Measurements from ENCODE around the gene NEO1. TPM values are rescaled to one million over a fixed set of nuclear protein-coding genes. Genes with fewer than 3 reads are reported as not detected.

The NEO1 gene
- polyA plus RNA-seq, 2 of the 4 experiments (the other 2 are of a cell fraction): 29.1 to 30.3 TPM

DNA sequence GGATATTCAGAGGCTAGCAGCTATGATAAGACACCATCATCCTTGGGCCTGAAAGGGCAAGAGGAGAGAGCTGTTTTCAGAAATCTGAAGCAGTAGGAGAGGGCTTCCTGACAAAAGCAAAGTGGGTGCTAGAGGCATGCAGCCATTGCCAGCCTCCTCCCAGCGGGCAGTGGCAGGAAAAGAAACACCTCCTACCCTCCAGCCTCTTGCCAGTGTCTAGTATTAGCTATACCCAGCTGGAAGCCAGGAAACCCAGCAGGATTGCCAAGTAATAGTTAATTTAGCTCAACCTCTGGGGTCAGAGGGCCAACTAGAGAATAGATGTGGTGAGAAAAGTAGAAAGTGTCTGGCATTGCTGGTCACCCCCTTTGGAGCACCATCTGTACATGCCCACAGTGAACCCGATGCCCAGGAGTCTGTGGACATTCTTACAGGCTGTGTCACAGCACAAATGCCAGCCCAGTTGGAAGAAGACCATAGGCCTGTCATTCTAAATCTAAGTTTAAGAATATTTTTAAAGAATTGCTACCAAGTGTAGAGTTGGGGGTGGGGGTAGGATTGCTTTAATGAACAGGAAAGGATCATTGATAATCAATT, 231.2 kb downstream of the NEO1 start:
- Histone ChIP-seq H3K27ac (no peak overlapping the region), H3K4me3 (no peak overlapping the region), H3K4me1 (no peaks in the 10 kb centered on the region), H3K4me2 (no peak overlapping the region), H3K9me3 (no peaks in the 10 kb centered on the region)
- no peak for TF ChIP-seq TFCP2L1 (CRISPR knock-in tag; IDR thresholded peaks at IDR 0.05)
- no peak for TF ChIP-seq SMC3 (IDR thresholded peaks at IDR 0.05)
- no peak for TF ChIP-seq CBX2 (IDR thresholded peaks at IDR 0.05; ENCODE audit: borderline replicate concordance, low read depth)
- TF ChIP-seq RFX5 (IDR thresholded peaks at IDR 0.05): no peak
- TF ChIP-seq, protein P1, sequence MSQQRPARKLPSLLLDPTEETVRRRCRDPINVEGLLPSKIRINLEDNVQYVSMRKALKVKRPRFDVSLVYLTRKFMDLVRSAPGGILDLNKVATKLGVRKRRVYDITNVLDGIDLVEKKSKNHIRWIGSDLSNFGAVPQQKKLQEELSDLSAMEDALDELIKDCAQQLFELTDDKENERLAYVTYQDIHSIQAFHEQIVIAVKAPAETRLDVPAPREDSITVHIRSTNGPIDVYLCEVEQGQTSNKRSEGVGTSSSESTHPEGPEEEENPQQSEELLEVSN (IDR thresholded peaks at IDR 0.05; ENCODE audit: borderline replicate concordance, low read depth): no peak
- no peak for TF ChIP-seq EHMT2 (IDR thresholded peaks at IDR 0.05; ENCODE audit: low read depth)
- ChIA-PET CTCF (interaction anchor here (0.9 to 10.1 kb wide), 8 partner anchors 8 to 417 kb away, joined by 3 to 112 read pairs (median 10); no protein-coding TSS in a partner anchor), POLR2A (no interaction called here)
- 49% methylated on average over 2 of the region's 2 CpGs for WGBS (ENCODE audit: missing lambda C conversion rate)
- FAIRE-seq (no peak), ATAC-seq (0 out of 6 replicates have a peak, but pooled peaks of 1 of the 2 experiments have one; percentile 36), DNase-seq (ENCODE audit: low read depth in 1 of 2, low spot score in 1 of 2) (no peak)

DNA sequence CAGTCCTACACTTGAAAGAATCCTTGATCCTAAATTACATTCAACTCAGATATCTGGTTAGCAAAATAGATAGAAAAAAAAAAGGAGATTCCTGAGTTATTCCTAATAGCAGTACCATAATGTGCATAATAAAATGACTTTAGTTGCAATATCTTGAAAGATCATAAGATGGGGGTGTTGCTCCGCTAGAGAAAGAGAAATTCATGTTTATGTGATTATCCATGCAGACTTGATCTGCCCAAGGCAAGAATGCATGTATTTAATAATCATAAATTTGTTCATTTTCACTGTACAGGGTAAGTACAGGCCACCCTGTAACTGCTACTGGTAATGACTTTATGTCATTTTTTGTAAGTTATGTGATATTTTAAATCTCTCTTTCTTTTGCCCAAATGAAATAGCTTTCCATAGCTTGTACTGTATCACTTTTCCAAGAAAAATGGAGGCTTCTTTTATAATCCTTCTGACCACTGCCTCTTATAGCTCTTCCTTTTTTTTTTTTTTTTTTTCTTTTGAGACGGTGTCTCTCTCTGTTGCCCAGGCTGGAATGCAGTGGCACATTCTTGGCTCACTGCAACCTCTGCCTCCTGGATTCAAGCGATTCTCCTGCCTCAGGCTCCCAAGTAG, 231.9 kb downstream of the NEO1 start:
- Histone ChIP-seq H3K4me3 (no peak overlapping the region), H3K9me3 (no peaks in the 10 kb centered on the region), H3K4me1 (no peaks in the 10 kb centered on the region), H3K4me2 (no peak overlapping the region), H3K27ac (no peak overlapping the region)
- 83% methylated on average over 3 of the region's 3 CpGs for WGBS (ENCODE audit: missing lambda C conversion rate)
- peak; percentile 57; a peak in 4 of 6 replicates for ATAC-seq
- peak; percentile 72 for FAIRE-seq
- TF ChIP-seq SMC3 (IDR thresholded peaks at IDR 0.05) (0 out of 3 replicates have a peak, but pooled peaks have one; percentile 17), RFX5 (IDR thresholded peaks at IDR 0.05) (no peak), RAD21 (conservative IDR thresholded peaks at IDR 0.05 in 1 of 2, IDR thresholded peaks at IDR 0.05 in 1 of 2) (peak; percentile 52 to 58), NFE2L2 (conservative IDR thresholded peaks at IDR 0.05; ENCODE audit: low read length) (no peak)
- TF ChIP-seq, protein P2, sequence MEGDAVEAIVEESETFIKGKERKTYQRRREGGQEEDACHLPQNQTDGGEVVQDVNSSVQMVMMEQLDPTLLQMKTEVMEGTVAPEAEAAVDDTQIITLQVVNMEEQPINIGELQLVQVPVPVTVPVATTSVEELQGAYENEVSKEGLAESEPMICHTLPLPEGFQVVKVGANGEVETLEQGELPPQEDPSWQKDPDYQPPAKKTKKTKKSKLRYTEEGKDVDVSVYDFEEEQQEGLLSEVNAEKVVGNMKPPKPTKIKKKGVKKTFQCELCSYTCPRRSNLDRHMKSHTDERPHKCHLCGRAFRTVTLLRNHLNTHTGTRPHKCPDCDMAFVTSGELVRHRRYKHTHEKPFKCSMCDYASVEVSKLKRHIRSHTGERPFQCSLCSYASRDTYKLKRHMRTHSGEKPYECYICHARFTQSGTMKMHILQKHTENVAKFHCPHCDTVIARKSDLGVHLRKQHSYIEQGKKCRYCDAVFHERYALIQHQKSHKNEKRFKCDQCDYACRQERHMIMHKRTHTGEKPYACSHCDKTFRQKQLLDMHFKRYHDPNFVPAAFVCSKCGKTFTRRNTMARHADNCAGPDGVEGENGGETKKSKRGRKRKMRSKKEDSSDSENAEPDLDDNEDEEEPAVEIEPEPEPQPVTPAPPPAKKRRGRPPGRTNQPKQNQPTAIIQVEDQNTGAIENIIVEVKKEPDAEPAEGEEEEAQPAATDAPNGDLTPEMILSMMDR (IDR thresholded peaks at IDR 0.05): peak; percentile 37
- TF ChIP-seq, protein P3, sequence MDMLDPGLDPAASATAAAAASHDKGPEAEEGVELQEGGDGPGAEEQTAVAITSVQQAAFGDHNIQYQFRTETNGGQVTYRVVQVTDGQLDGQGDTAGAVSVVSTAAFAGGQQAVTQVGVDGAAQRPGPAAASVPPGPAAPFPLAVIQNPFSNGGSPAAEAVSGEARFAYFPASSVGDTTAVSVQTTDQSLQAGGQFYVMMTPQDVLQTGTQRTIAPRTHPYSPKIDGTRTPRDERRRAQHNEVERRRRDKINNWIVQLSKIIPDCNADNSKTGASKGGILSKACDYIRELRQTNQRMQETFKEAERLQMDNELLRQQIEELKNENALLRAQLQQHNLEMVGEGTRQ (IDR thresholded peaks at IDR 0.05): no peak
- ChIA-PET POLR2A (no interaction called here), CTCF (interaction anchor here (0.6 to 10.1 kb wide), 12 partner anchors 8 to 399 kb away, joined by 3 to 112 read pairs (median 4); no protein-coding TSS in a partner anchor)
- DNase-seq (ENCODE audit: low read depth in 1 of 2, low spot score in 1 of 2): peak in 1 of 2 experiments; percentile 17

DNA sequence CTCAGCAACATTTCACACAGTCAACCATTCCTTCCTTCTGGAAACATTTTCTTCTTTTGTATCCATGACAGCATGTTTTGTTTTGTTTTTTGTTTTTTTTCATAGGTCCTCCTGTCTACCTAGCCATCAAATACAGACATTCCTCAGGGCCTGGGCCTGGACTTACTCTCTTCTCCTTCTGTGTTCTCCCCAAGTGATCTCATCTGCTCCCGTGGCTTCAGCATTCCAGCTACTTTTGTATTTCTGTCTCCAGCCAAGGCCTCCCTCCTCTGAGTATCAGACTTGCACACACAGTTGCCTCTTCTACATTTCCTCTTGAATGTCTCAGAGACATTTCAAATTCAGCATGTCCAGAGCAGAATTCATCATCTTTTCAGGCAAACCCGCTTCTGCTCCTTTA, 234.0 kb downstream of the NEO1 start:
- WGBS (ENCODE audit: missing lambda C conversion rate): 86% methylated on average over 2 of the region's 2 CpGs
- TF ChIP-seq, protein P4, sequence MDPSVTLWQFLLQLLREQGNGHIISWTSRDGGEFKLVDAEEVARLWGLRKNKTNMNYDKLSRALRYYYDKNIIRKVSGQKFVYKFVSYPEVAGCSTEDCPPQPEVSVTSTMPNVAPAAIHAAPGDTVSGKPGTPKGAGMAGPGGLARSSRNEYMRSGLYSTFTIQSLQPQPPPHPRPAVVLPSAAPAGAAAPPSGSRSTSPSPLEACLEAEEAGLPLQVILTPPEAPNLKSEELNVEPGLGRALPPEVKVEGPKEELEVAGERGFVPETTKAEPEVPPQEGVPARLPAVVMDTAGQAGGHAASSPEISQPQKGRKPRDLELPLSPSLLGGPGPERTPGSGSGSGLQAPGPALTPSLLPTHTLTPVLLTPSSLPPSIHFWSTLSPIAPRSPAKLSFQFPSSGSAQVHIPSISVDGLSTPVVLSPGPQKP (IDR thresholded peaks at IDR 0.05; ENCODE audit: low read depth, low read length): no peak
- TF ChIP-seq, protein P1 (IDR thresholded peaks at IDR 0.05; ENCODE audit: borderline replicate concordance, low read depth): no peak
- TF ChIP-seq GATA3 (IDR thresholded peaks at IDR 0.05; ENCODE audit: borderline replicate concordance): no peak
- H3K4me3 ChIP-seq: no peak overlapping the region
- H3K9me3 ChIP-seq: no peaks in the 10 kb centered on the region
- ATAC-seq (no peak), FAIRE-seq (no peak), DNase-seq (ENCODE audit: low read depth in 1 of 2, low spot score in 1 of 2) (no peak)
- H3K27ac ChIP-seq: no peak overlapping the region
- H3K4me1 ChIP-seq: no peaks in the 10 kb centered on the region
- CTCF ChIA-PET: interaction anchor here (1.0 to 10.1 kb wide), 8 partner anchors 9 to 414 kb away, joined by 3 to 112 read pairs (median 3); no protein-coding TSS in a partner anchor
- H3K4me2 ChIP-seq: no peak overlapping the region
- POLR2A ChIA-PET: no interaction called here
